HEK293 (cell line): ENCODE data around the gene ZNF8.

Experiments
- CTCF ChIA-PET: fragments of 350-600 bp; formaldehyde crosslinking; extraction: SDS; loops from one replicate; lab custom pipeline; 2021; ENCODE audit warnings: antibody characterized with exemption; lab: Yijun Ruan, JAX
- POLR2A ChIA-PET: fragments of 300-600 bp; formaldehyde crosslinking; extraction: SDS; loops from one replicate; lab custom pipeline; 2020; ENCODE audit warnings: antibody characterized with exemption, inconsistent platforms; lab: Yijun Ruan, JAX
- H3K27ac ChIP-seq: fragments of 200-500 bp; sonication (Bioruptor generic); 2 replicates; pipeline ENCODE4 v1.5.1; 2014; ENCODE audit warnings: low read depth, low read length, control low read depth, inconsistent platforms; ENCODE audit errors: extremely low read depth
- H3K36me3 ChIP-seq, 2 experiments: fragments of 200-500 bp in 1 of 2; sonication (Bioruptor generic) in 1 of 2; 1 replicate in 1 of 2; 2 replicates in 1 of 2; pipeline ENCODE4 v1.5.1; 2014 to 2017; ENCODE audit warnings: inconsistent platforms in 2 of 2, low read length in 2 of 2; ENCODE audit not compliant: control insufficient read depth in 2 of 2, insufficient read depth in 1 of 2
- H3K4me1 ChIP-seq: fragments of 200-500 bp; sonication (Bioruptor generic); 2 replicates; pipeline ENCODE4 v1.5.1; 2014; ENCODE audit warnings: mild to moderate bottlenecking, low read length, inconsistent platforms; ENCODE audit not compliant: control insufficient read depth, insufficient read depth
- H3K4me3 ChIP-seq: 2 replicates; pipeline ENCODE4 v1.5.1; 2011; ENCODE audit warnings: low read depth, mild to moderate bottlenecking, control low read depth, low read length, moderate library complexity
- H3K9me3 ChIP-seq: fragments of 200-500 bp; sonication (Bioruptor generic); 2 replicates; pipeline ENCODE4 v1.5.1; 2014; ENCODE audit warnings: low read depth, low read length, inconsistent platforms; ENCODE audit not compliant: control insufficient read depth, insufficient read depth
- GFI1B ChIP-seq: fragments of 450-650 bp; formaldehyde crosslinking; IDR thresholded peaks from 2 replicates; pipeline ENCODE4 v1.5.1; 2016; ENCODE audit warnings: missing biosample characterization, missing genetic modification characterization
- HOXA7 ChIP-seq: sonication (generic); formaldehyde crosslinking; IDR thresholded peaks from 2 replicates; pipeline ENCODE4 v1.8.1; 2022; ENCODE audit warnings: missing genetic modification reagents, borderline replicate concordance
- HOXC10 ChIP-seq: sonication (generic); formaldehyde crosslinking; IDR thresholded peaks from 2 replicates; pipeline ENCODE4 v1.8.1; 2023; ENCODE audit warnings: mild to moderate bottlenecking, missing genetic modification reagents
- HOXD13 ChIP-seq: sonication (generic); formaldehyde crosslinking; IDR thresholded peaks from 2 replicates; pipeline ENCODE4 v1.8.0; 2022; ENCODE audit warnings: missing genetic modification reagents, borderline replicate concordance
- KLF16 ChIP-seq: fragments of 450-650 bp; formaldehyde crosslinking; IDR thresholded peaks from 2 replicates; pipeline ENCODE4 v1.5.1; 2017; ENCODE audit warnings: missing biosample characterization, missing genetic modification characterization
- KLF9 ChIP-seq: fragments of 450-650 bp; formaldehyde crosslinking; IDR thresholded peaks from 2 replicates; pipeline ENCODE4 v1.5.1; 2016; ENCODE audit warnings: missing biosample characterization, missing genetic modification characterization, low read depth
- RBAK ChIP-seq: fragments of 450-650 bp; formaldehyde crosslinking; IDR thresholded peaks from 2 replicates; pipeline ENCODE4 v1.5.1; 2016; ENCODE audit warnings: missing biosample characterization, missing genetic modification characterization
- SP3 ChIP-seq: fragments of 450-650 bp; formaldehyde crosslinking; IDR thresholded peaks from 2 replicates; pipeline ENCODE4 v1.5.1; 2016; ENCODE audit warnings: missing biosample characterization, missing genetic modification characterization
- ZBTB1 ChIP-seq: fragments of 450-650 bp; formaldehyde crosslinking; IDR thresholded peaks from 2 replicates; pipeline ENCODE4 v1.5.1; 2016; ENCODE audit warnings: missing biosample characterization, missing genetic modification characterization
- ZNF121 ChIP-seq: fragments of 450-650 bp; formaldehyde crosslinking; IDR thresholded peaks from 2 replicates; pipeline ENCODE4 v1.5.1; 2016; ENCODE audit warnings: missing biosample characterization, missing genetic modification characterization
- ZNF132 ChIP-seq: fragments of 450-650 bp; formaldehyde crosslinking; IDR thresholded peaks from 2 replicates; pipeline ENCODE4 v1.5.1; 2017; ENCODE audit warnings: missing biosample characterization, missing genetic modification characterization, borderline replicate concordance
- ZNF146 ChIP-seq: fragments of 450-650 bp; formaldehyde crosslinking; IDR thresholded peaks from 2 replicates; pipeline ENCODE4 v1.5.1; 2016; ENCODE audit warnings: missing biosample characterization, missing genetic modification characterization
- ZNF19 ChIP-seq: fragments of 450-650 bp; formaldehyde crosslinking; IDR thresholded peaks from 2 replicates; pipeline ENCODE4; 2016; ENCODE audit warnings: missing biosample characterization, missing genetic modification characterization, low read depth
- ZNF274 ChIP-seq, 2 experiments: fragments of 200-500 bp in 1 of 2; fragments of 450-650 bp in 1 of 2; sonication (Bioruptor generic) in 1 of 2; formaldehyde crosslinking in 1 of 2; IDR thresholded peaks; 2 replicates each; pipeline versions ENCODE4 v1.5.1 to v1.6.1; 2014 to 2016; ENCODE audit warnings: borderline replicate concordance in 1 of 2, inconsistent platforms in 1 of 2, low read length in 1 of 2, missing biosample characterization in 1 of 2, missing genetic modification characterization in 1 of 2
- ZNF335 ChIP-seq: fragments of 450-650 bp; formaldehyde crosslinking; conservative IDR thresholded peaks from 2 replicates; pipeline ENCODE4 v1.5.1; 2016; ENCODE audit warnings: missing biosample characterization, missing genetic modification characterization
- ZNF354C ChIP-seq: fragments of 450-650 bp; formaldehyde crosslinking; IDR thresholded peaks from 2 replicates; pipeline ENCODE4 v1.5.1; 2016; ENCODE audit warnings: missing biosample characterization, missing genetic modification characterization, low read depth, borderline replicate concordance
- ZNF366 ChIP-seq: fragments of 450-650 bp; formaldehyde crosslinking; conservative IDR thresholded peaks from 2 replicates; pipeline ENCODE4 v1.5.1; 2016; ENCODE audit warnings: missing biosample characterization, missing genetic modification characterization
- ZNF423 ChIP-seq: fragments of 450-650 bp; formaldehyde crosslinking; IDR thresholded peaks from 2 replicates; pipeline ENCODE4 v1.5.1; 2016; ENCODE audit warnings: missing biosample characterization, missing genetic modification characterization
- ZNF544 ChIP-seq: fragments of 450-650 bp; formaldehyde crosslinking; IDR thresholded peaks from 2 replicates; pipeline ENCODE4 v1.5.0; 2017; ENCODE audit warnings: missing biosample characterization, missing genetic modification characterization
- ZNF549 ChIP-seq: fragments of 450-650 bp; IDR thresholded peaks from 2 replicates; pipeline ENCODE4 v1.5.1; 2018; ENCODE audit warnings: missing biosample characterization, missing genetic modification characterization, mild to moderate bottlenecking, inconsistent platforms, moderate library complexity
- ZNF658 ChIP-seq: fragments of 450-650 bp; formaldehyde crosslinking; IDR thresholded peaks from 2 replicates; pipeline ENCODE4; 2016; ENCODE audit warnings: missing biosample characterization, missing genetic modification characterization
- ZNF670 ChIP-seq: fragments of 450-650 bp; formaldehyde crosslinking; IDR thresholded peaks from 2 replicates; pipeline ENCODE4 v1.5.1; 2016; ENCODE audit warnings: missing biosample characterization, missing genetic modification characterization, low read depth
- ZNF777 ChIP-seq: fragments of 450-650 bp; formaldehyde crosslinking; IDR thresholded peaks from 2 replicates; pipeline ENCODE4 v1.5.1; 2017; ENCODE audit warnings: missing biosample characterization, missing genetic modification characterization, borderline replicate concordance
- ZNF837 ChIP-seq: fragments of 450-650 bp; formaldehyde crosslinking; IDR thresholded peaks from 2 replicates; pipeline ENCODE4 v1.5.1; 2016; ENCODE audit warnings: missing biosample characterization, missing genetic modification characterization
- ZNF843 ChIP-seq: fragments of 450-650 bp; formaldehyde crosslinking; IDR thresholded peaks from 2 replicates; pipeline ENCODE4 v1.5.1; 2016; ENCODE audit warnings: missing biosample characterization, missing genetic modification characterization
- TF ChIP-seq, protein P1 (sequence below): fragments of 450-650 bp; formaldehyde crosslinking; IDR thresholded peaks from 2 replicates; pipeline ENCODE4 v1.5.1; 2016; ENCODE audit warnings: missing biosample characterization, missing genetic modification characterization
- TF ChIP-seq, protein P2 (sequence below): fragments of 450-650 bp; formaldehyde crosslinking; IDR thresholded peaks from 2 replicates; pipeline ENCODE4 v1.5.1; 2016; ENCODE audit warnings: missing biosample characterization, missing genetic modification characterization
- TF ChIP-seq, protein P3 (sequence below): fragments of 450-650 bp; formaldehyde crosslinking; IDR thresholded peaks from 2 replicates; pipeline ENCODE4 v1.5.1; 2016; ENCODE audit warnings: missing biosample characterization, missing genetic modification characterization
- TF ChIP-seq, protein P4 (sequence below): fragments of 450-650 bp; formaldehyde crosslinking; IDR thresholded peaks from 2 replicates; pipeline ENCODE4; 2016; ENCODE audit warnings: missing biosample characterization, missing genetic modification characterization
- TF ChIP-seq, protein P5 (sequence below): fragments of 450-650 bp; formaldehyde crosslinking; IDR thresholded peaks from 2 replicates; pipeline ENCODE4 v1.5.1; 2016; ENCODE audit warnings: missing biosample characterization, missing genetic modification characterization

ZNF8 gene

DNA sequence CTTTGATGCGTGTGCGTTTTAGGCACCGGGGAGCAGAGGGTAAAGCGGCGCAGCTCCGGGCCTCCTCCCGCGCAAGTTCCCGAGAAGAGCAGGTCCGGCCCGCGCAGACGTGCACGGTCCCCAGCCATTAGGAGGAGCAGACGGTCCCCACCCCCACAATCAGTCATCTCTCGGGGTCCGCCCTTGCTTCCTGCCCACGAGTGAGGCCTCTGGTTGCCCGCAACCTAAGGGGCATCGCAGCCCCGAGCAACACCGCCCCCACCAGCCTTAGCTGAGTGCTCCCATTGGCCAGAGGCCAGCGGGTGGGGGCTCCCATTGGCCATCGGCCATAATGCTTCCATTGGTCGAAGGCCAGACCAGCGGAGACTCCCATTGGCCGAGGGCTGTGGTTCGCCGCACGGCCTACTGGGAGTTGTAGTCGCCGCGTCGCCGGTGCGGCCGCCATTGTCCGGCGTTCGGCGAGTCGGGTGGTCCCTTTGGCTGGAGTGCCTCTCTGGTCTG is at the start of gene ZNF8:
Gene ZNF8 (plus strand): TSS at position 415 of the 501 bp plus-strand sequence. CDS start 127 bp downstream, outside the sequence.
- CTCF ChIA-PET: no interaction called here
- TF ChIP-seq HOXD13 (CRISPR knock-in tag) (no peak), ZNF837 (no peak), ZNF146 (no peak), ZNF121 (tag by site-specific recombination) (no peak), ZNF777 (tag by site-specific recombination) (no peak; the same call in 1 of the 2 replicates), RBAK (no peak), ZNF132 (tag by site-specific recombination) (no peak), HOXC10 (peak; percentile 93; the same call in 1 of the 2 replicates), ZNF274 (IDR thresholded peaks at IDR 0.05; ENCODE audit: low read length) (no peak), ZNF274 (tag by site-specific recombination; IDR thresholded peaks at IDR 0.05; ENCODE audit: borderline replicate concordance) (no peak), GFI1B (tag by site-specific recombination) (no peak), KLF9 (tag by site-specific recombination) (peak; percentile 71), ZNF549 (no peak), KLF16 (tag by site-specific recombination) (peak; percentile 40; the same call in 1 of the 2 replicates), ZNF423 (tag by site-specific recombination) (no peak), ZNF670 (tag by site-specific recombination) (no peak), ZNF335 (tag by site-specific recombination) (0 out of 2 replicates have a peak, but pooled peaks have one; percentile 46), ZNF19 (tag by site-specific recombination) (no peak), ZNF366 (tag by site-specific recombination) (no peak), ZNF658 (no peak), ZNF843 (peak; percentile 37; the same call in 1 of the 2 replicates), ZNF544 (tag by site-specific recombination) (no peak), ZNF354C (tag by site-specific recombination) (no peak), ZBTB1 (tag by site-specific recombination) (no peak), HOXA7 (CRISPR knock-in tag) (no peak), SP3 (tag by site-specific recombination) (peak; percentile 88)
- TF ChIP-seq, protein P1, sequence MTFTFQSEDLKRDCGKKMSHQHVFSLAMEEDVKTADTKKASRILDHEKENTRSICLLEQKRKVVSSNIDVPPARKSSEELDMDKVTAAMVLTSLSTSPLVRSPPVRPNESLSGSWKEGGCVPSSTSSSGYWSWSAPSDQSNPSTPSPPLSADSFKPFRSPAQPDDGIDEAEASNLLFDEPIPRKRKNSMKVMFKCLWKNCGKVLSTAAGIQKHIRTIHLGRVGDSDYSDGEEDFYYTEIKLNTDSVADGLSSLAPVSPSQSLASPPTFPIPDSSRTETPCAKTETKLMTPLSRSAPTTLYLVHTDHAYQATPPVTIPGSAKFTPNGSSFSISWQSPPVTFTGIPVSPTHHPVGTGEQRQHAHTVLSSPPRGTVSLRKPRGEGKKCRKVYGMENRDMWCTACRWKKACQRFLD: no peak
- TF ChIP-seq, protein P2, sequence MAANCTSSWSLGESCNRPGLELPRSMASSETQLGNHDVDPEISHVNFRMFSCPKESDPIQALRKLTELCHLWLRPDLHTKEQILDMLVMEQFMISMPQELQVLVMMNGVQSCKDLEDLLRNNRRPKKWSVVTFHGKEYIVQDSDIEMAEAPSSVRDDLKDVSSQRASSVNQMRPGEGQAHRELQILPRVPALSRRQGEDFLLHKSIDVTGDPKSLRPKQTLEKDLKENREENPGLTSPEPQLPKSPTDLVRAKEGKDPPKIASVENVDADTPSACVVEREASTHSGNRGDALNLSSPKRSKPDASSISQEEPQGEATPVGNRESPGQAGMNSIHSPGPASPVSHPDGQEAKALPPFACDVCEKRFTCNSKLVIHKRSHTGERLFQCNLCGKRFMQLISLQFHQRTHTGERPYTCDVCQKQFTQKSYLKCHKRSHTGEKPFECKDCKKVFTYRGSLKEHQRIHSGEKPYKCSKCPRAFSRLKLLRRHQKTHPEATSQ (tag by site-specific recombination): no peak
- TF ChIP-seq, protein P3, sequence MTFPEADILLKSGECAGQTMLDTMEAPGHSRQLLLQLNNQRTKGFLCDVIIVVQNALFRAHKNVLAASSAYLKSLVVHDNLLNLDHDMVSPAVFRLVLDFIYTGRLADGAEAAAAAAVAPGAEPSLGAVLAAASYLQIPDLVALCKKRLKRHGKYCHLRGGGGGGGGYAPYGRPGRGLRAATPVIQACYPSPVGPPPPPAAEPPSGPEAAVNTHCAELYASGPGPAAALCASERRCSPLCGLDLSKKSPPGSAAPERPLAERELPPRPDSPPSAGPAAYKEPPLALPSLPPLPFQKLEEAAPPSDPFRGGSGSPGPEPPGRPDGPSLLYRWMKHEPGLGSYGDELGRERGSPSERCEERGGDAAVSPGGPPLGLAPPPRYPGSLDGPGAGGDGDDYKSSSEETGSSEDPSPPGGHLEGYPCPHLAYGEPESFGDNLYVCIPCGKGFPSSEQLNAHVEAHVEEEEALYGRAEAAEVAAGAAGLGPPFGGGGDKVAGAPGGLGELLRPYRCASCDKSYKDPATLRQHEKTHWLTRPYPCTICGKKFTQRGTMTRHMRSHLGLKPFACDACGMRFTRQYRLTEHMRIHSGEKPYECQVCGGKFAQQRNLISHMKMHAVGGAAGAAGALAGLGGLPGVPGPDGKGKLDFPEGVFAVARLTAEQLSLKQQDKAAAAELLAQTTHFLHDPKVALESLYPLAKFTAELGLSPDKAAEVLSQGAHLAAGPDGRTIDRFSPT: peak; percentile 100
- TF ChIP-seq, protein P4, sequence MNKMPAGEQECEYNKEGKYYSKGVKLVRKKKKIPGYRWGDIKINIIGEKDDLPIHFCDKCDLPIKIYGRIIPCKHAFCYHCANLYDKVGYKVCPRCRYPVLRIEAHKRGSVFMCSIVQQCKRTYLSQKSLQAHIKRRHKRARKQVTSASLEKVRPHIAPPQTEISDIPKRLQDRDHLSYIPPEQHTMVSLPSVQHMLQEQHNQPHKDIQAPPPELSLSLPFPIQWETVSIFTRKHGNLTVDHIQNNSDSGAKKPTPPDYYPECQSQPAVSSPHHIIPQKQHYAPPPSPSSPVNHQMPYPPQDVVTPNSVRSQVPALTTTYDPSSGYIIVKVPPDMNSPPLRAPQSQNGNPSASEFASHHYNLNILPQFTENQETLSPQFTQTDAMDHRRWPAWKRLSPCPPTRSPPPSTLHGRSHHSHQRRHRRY (tag by site-specific recombination): no peak
- TF ChIP-seq, protein P5, sequence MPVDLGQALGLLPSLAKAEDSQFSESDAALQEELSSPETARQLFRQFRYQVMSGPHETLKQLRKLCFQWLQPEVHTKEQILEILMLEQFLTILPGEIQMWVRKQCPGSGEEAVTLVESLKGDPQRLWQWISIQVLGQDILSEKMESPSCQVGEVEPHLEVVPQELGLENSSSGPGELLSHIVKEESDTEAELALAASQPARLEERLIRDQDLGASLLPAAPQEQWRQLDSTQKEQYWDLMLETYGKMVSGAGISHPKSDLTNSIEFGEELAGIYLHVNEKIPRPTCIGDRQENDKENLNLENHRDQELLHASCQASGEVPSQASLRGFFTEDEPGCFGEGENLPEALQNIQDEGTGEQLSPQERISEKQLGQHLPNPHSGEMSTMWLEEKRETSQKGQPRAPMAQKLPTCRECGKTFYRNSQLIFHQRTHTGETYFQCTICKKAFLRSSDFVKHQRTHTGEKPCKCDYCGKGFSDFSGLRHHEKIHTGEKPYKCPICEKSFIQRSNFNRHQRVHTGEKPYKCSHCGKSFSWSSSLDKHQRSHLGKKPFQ (tag by site-specific recombination): no peak

More for the DNA sequence above, at the start of gene ZNF8:
- peak within 1 kb of the TSS; percentile 82 for H3K27ac ChIP-seq
- no peaks in the 10 kb centered on the region for H3K9me3 ChIP-seq
- no peaks in the 10 kb centered on the region for H3K4me1 ChIP-seq
- peaks cover 43 to 49% of the 10 kb centered on the region in 2 experiments for H3K36me3 ChIP-seq
- H3K4me3 ChIP-seq: peak within 1 kb of the TSS; percentile 87
- POLR2A ChIA-PET: interaction anchor here (0.6 to 2.1 kb wide), 18 partner anchors 9 to 265 kb away, joined by 3 to 13 read pairs (median 6); partner anchors contain the start of genes ERVK3-1, TRIM28, ZBTB45 and ZNF497
